Activated naive CD4-positive, alpha-beta T cell treated with anti-CD3 and anti-CD28 coated beads, Interleukin-2, amount 10 ng/mL, durations not matched to agents 7 days and 5 days (primary cell): ENCODE data around the gene ZNF778.
A peak's percentile ranks its signal among the peaks of the same experiment; 100 is the strongest.

Experiments used
- CTCF ChIA-PET: fragments of 350-600 bp; sonication (Branson Sonifier 250); formaldehyde crosslinking; loops from one replicate; lab custom pipeline; 2021; ENCODE audit warnings: antibody characterized with exemption; lab: Charles Lee
- DNase-seq: peaks from one replicate; pipeline ENCODE4 v3.0.0-alpha.2; 2020
- H3K27ac Mint-ChIP-seq: one replicate; pipeline ENCODE4 v1.8.0; 2021; ENCODE audit warnings: mild to moderate bottlenecking, moderate library complexity, mixed read lengths
- H3K27me3 Mint-ChIP-seq: one replicate; pipeline ENCODE4 v1.8.0; 2021; ENCODE audit warnings: mild to moderate bottlenecking, mixed read lengths
- H3K36me3 Mint-ChIP-seq: one replicate; pipeline ENCODE4 v1.8.0; 2021; ENCODE audit warnings: mixed read lengths
- H3K4me1 Mint-ChIP-seq: one replicate; pipeline ENCODE4 v1.8.0; 2021; ENCODE audit warnings: mixed read lengths
- H3K4me3 Mint-ChIP-seq: one replicate; pipeline ENCODE4 v1.8.0; 2021; ENCODE audit warnings: mild to moderate bottlenecking, moderate library complexity, mixed read lengths
- H3K9me3 Mint-ChIP-seq: one replicate; pipeline ENCODE4 v1.8.0; 2021; ENCODE audit warnings: mixed read lengths

The ZNF778 gene

GRCh38 chr16:89217388-89218191 is at the start of gene ZNF778:
Gene ZNF778, plus strand, starts transcription at chr16:89217703. Its CDS starts 3,425 bp downstream, at chr16:89221128.
- peak; percentile 89 for DNase-seq
- H3K9me3 Mint-ChIP-seq = no peaks in the 10 kb centered on the region
- peaks cover 3% of the 10 kb centered on the region for H3K27me3 Mint-ChIP-seq
- peak within 1 kb of the TSS; percentile 81 for H3K27ac Mint-ChIP-seq
- peaks cover 12% of the 10 kb centered on the region for H3K36me3 Mint-ChIP-seq
- peaks cover 27% of the 10 kb centered on the region for H3K4me1 Mint-ChIP-seq
- peak within 1 kb of the TSS; percentile 90 for H3K4me3 Mint-ChIP-seq
- CTCF ChIA-PET = interaction anchor here (0.6 to 2.0 kb wide), 8 partner anchors 22 to 519 kb away, joined by 3 to 5 read pairs (median 3); partner anchors contain the start of gene SPG7

DNA sequence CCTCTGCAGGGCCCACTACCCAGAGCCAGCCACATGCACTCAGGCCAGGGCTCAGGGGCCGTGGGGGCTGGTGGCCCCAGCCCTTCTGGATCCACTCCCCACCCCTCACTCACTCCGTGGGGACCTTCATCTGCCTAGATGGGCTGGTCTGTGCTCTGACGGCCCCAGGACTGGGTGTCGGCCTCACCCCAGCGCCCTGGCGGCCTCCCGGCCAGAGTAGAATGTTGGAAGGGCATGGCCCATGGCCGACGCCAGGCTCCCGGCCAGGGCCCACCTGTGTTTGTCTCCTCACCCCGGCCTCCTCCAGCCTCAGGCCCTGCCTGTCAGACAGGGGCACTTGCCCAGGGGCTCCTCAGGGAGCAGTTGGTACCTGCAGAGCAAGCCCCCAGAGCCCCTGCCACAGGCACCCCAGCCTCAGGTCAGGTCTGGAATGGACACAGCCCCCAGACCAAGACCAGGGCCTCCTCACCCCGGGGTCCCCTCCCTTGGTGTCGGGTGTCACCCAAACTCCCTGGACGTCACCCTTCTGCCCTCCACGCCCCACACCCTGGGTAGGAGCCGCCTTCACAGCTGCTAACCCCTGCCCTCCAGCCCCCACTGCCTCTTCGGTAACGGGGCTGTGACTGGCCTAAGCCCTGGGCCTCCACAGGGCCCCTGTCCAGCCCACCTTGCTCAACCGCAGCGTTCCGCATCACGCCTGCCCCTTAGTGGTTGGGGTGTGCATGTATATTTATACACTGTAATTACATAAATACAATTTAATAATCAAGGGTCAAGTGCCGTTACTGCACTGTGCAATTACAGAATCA is 48.9 kb upstream of the ZNF778 start:
- H3K9me3 Mint-ChIP-seq = no peaks in the 10 kb centered on the region
- CTCF ChIA-PET = interaction anchor here (0.6 to 2.4 kb wide), 4 partner anchors 44 to 431 kb away, joined by 3 to 7 read pairs (median 3); no protein-coding TSS in a partner anchor
- no peaks in the 10 kb centered on the region for H3K36me3 Mint-ChIP-seq
- no peak for DNase-seq
- peaks cover 60% of the 10 kb centered on the region for H3K27me3 Mint-ChIP-seq
- no peak overlapping the region for H3K4me3 Mint-ChIP-seq
- H3K27ac Mint-ChIP-seq = no peak overlapping the region
- H3K4me1 Mint-ChIP-seq = peaks cover 8% of the 10 kb centered on the region

GRCh38 chr16:89169778-89170177 is 47.7 kb upstream of the ZNF778 start:
- no peaks in the 10 kb centered on the region for H3K9me3 Mint-ChIP-seq
- H3K27ac Mint-ChIP-seq = no peak overlapping the region
- CTCF ChIA-PET = interaction anchor here (1.6 kb wide), 1 partner anchor 432 kb away, joined by 3 read pairs; no protein-coding TSS in a partner anchor
- H3K27me3 Mint-ChIP-seq = peaks cover 66% of the 10 kb centered on the region
- H3K4me1 Mint-ChIP-seq = peaks cover 8% of the 10 kb centered on the region
- no peak for DNase-seq
- no peaks in the 10 kb centered on the region for H3K36me3 Mint-ChIP-seq
- H3K4me3 Mint-ChIP-seq = no peak overlapping the region

DNA sequence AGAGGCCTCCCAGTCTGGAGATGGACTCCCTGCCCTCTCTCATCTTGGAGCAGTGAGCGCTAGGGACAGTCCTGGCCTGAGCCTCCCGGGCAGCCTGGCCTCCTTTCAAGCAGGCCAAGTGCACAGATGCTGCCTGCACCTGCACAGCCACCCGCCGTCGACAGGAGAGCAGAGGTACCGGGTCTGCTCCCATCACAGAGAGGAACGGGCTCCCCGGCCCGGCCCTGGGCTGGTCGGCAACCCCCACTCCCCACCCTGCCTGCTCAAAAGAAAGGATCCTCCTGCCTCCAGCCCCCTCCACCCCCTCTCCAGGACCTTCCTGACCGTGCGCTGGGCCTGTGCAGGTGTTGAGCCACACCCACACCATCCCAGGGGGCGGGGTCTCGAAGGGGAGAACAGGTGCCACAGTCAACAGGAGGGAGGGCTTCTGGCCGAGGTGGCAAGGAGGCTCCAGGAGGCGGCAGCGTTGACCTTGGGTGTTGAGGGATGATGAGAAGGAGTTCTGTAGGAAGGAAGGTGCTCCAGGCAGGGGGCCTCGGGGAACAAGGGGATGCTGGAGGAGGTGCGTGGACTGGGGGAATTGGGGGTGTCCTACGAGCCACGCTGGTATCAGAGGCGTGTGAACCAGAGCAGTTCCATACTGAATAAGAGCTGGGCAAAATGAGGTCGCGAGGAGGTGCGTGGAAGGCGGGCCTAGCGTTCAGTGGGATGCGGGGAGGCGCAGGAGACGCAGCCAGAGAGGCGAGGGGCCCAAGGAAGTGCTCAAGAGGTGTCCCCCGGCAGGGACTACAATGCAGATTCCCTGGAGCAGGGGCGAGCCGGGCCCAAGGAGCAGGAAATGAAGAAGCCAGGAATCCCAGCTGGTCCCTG is 46.9 kb upstream of the ZNF778 start:
- peak; percentile 50 for DNase-seq
- Mint-ChIP-seq H3K36me3 (no peaks in the 10 kb centered on the region), H3K9me3 (no peaks in the 10 kb centered on the region), H3K27me3 (peaks cover 66% of the 10 kb centered on the region), H3K4me3 (peak overlapping the region; percentile 47), H3K4me1 (peaks cover 8% of the 10 kb centered on the region), H3K27ac (no peak overlapping the region)
- CTCF ChIA-PET = interaction anchor here (0.7 to 1.6 kb wide), 2 partner anchors 329 to 433 kb away, joined by 3 read pairs; no protein-coding TSS in a partner anchor

DNA sequence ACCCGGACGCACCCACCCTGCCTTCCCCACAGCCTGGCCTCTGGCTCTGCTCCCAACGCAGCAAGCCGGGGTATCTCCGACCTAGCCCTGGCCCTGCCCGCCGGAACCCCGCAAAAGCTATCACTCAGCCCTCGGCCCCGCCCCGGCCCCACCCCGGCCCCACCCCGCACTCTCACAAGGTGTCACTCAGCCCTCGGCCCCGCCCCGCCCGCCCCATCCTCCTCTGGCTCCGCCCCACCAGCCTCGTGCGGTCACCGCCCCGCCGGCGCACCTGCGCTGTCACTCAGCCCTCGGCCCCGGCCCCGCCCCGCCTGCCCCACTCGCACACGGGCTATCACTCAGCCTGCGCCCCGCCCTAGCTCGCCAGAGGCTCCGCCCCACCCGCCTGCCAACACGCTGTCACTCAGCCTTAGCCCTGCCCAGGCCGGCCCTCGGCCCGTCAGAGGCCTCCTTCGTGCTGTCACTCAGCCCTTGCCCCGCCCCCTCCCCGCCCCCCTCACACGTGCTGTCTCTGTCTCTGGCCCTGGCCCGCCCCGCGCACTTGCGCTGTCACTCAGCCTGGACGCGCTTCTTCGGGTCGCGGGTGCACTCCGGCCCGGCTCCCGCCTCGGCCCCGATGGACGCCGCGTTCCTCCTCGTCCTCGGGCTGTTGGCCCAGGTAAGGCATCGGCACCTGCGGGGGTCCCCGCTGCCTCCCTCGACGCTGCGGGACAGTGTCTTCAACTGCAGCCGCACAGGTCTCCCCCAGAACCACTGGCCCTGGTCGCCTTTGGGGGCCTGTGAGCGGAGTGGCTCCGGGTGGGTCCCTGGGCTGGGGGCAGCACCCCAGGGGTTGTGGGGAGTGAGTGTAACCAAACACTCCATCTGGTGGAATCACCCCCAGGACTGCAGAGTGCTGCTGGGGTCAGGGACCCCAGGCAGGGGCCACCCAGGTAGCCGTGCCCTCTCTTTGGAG is 46.0 kb upstream of the ZNF778 start, which contains the start of gene CDH15:
Gene CDH15, plus strand, starts transcription at position 533 of the 955 bp plus-strand sequence. Its CDS starts 84 bp downstream, at position 617.
- CTCF ChIA-PET = interaction anchor here (0.7 to 1.6 kb wide), 2 partner anchors 328 to 434 kb away, joined by 3 read pairs; no protein-coding TSS in a partner anchor
- peaks cover 8% of the 10 kb centered on the region for H3K4me1 Mint-ChIP-seq

DNA sequence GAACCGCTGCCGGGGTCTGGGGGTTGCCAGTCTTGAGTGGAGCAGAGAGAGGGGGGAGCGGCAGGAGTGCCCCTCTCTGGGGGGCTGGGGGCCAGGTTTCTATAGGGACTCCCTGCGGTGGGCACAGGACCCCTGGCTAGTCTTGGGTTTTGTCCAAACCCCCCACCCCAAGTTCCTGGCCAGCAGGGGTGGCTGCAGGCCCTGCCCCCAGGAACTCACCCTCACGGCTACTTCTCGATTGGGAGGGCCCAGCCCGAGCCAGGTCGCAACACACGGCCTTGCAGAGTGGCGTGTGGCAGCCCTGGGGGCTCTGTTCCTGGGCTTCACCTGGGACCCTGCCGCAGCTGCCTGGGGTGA is 45.4 kb upstream of the ZNF778 start:
- peaks cover 8% of the 10 kb centered on the region for H3K4me1 Mint-ChIP-seq
- H3K4me3 Mint-ChIP-seq = no peak overlapping the region
- no peak overlapping the region for H3K27ac Mint-ChIP-seq
- DNase-seq = no peak
- CTCF ChIA-PET = no interaction called here
- peaks cover 59% of the 10 kb centered on the region for H3K27me3 Mint-ChIP-seq
- no peaks in the 10 kb centered on the region for H3K9me3 Mint-ChIP-seq
- H3K36me3 Mint-ChIP-seq = no peaks in the 10 kb centered on the region

More for the DNA sequence above, 46.0 kb upstream of the ZNF778 start, which contains the start of gene CDH15:
- no peaks in the 10 kb centered on the region for H3K9me3 Mint-ChIP-seq
- H3K4me3 Mint-ChIP-seq = peak within 1 kb of the TSS; percentile 47
- no peaks in the 10 kb centered on the region for H3K36me3 Mint-ChIP-seq
- H3K27ac Mint-ChIP-seq = no peak within 1 kb of the TSS
- peak; percentile 96 for DNase-seq
- H3K27me3 Mint-ChIP-seq = peaks cover 63% of the 10 kb centered on the region

- CTCF ChIA-PET = no interaction called here
- no peaks in the 10 kb centered on the region for H3K9me3 Mint-ChIP-seq
- peaks cover 59% of the 10 kb centered on the region for H3K27me3 Mint-ChIP-seq
Observed at GRCh38 chr16:89172528-89173173, 44.9 kb upstream of the ZNF778 start.

GRCh38 chr16:89173174-89173921 is 44.2 kb upstream of the ZNF778 start:
- Mint-ChIP-seq H3K9me3 (no peaks in the 10 kb centered on the region), H3K4me3 (no peak overlapping the region), H3K27me3 (peaks cover 58% of the 10 kb centered on the region), H3K27ac (no peak overlapping the region), H3K4me1 (peaks cover 8% of the 10 kb centered on the region), H3K36me3 (no peaks in the 10 kb centered on the region)
- CTCF ChIA-PET = no interaction called here
- DNase-seq = no peak

More at GRCh38 chr16:89172528-89173173, 44.9 kb upstream of the ZNF778 start:
- no peak overlapping the region for H3K27ac Mint-ChIP-seq
- H3K36me3 Mint-ChIP-seq = no peaks in the 10 kb centered on the region
- no peak overlapping the region for H3K4me3 Mint-ChIP-seq
- DNase-seq = no peak
- H3K4me1 Mint-ChIP-seq = peaks cover 8% of the 10 kb centered on the region

DNA sequence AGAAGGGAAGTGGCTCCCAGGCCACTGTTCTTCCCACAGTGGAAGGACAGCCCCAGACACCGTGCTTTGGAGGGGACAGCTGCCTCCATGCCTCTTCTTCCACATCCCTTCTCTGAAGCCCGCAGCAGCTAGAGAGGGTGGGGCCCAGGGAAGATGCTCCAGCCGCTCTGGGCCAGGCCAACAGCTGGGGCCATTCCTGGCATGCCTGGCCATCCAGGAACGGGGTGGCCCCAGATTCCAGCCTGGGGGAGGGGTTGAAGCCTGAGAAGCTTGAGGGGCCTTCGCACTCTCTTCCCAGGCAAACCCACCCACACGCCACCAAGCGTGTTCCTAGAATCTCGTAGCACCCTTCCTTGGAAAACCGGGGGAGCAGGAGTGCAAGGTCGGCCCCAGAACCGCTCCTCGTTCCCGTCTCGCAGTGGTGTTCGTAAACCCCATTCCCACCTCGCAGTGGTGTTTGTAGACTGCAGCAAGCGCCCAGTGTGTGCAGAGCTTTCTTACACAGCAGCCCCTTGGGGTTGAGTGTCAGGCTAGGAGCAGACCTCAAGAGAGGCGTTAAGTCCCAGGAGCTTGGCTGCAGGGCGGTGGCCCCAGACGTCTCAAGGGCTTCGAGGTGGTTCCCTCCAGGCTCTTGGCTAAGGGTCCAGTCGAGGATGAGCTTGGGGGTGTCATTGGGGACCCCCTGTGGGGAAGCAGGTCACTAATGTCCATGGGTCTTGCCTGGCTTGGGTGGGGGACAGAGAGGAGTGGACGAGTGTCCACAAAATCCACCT is 43.3 kb upstream of the ZNF778 start:
- H3K4me3 Mint-ChIP-seq = no peak overlapping the region
- CTCF ChIA-PET = no interaction called here
- no peak overlapping the region for H3K27ac Mint-ChIP-seq
- no peak for DNase-seq
- no peaks in the 10 kb centered on the region for H3K36me3 Mint-ChIP-seq
- no peaks in the 10 kb centered on the region for H3K9me3 Mint-ChIP-seq
- peaks cover 8% of the 10 kb centered on the region for H3K4me1 Mint-ChIP-seq
- H3K27me3 Mint-ChIP-seq = peaks cover 49% of the 10 kb centered on the region

GRCh38 chr16:89174877-89175276 is 42.6 kb upstream of the ZNF778 start:
- Mint-ChIP-seq H3K36me3 (no peaks in the 10 kb centered on the region), H3K4me3 (no peak overlapping the region)
- CTCF ChIA-PET = no interaction called here

More at GRCh38 chr16:89174877-89175276, 42.6 kb upstream of the ZNF778 start:
- no peaks in the 10 kb centered on the region for H3K9me3 Mint-ChIP-seq
- peaks cover 8% of the 10 kb centered on the region for H3K4me1 Mint-ChIP-seq
- no peak overlapping the region for H3K27ac Mint-ChIP-seq
- H3K27me3 Mint-ChIP-seq = peaks cover 43% of the 10 kb centered on the region
- no peak for DNase-seq
